Liver (tissue), 9 donors: ENCODE results near the gene LMCD1. TPM values are rescaled to one million over a fixed set of nuclear protein-coding genes. Genes with fewer than 3 reads are reported as not detected.

Source experiments
- DNase-seq: peaks from one replicate; pipeline ENCODE4 v3.0.0-alpha.2; 2017; ENCODE audit warnings: low spot score
- H3K27ac ChIP-seq, 2 donors: one replicate each; pipeline ENCODE4 v1.7.0; 2013; ENCODE audit warnings: inconsistent platforms in 2 of 2, low read length in 2 of 2, control low read depth in 1 of 2, low read depth in 1 of 2, mild to moderate bottlenecking in 1 of 2
- H3K27me3 ChIP-seq, 4 donors: one replicate each; pipeline versions ENCODE4 v1.6.1 to v1.7.0; 2013; ENCODE audit warnings: low read length in 3 of 4, inconsistent platforms in 1 of 4, mild to moderate bottlenecking in 1 of 4, moderate library complexity in 1 of 4; ENCODE audit not compliant: control insufficient read depth in 4 of 4, insufficient read depth in 4 of 4
- H3K36me3 ChIP-seq, 4 donors: one replicate each; pipeline versions ENCODE4 v1.6.1 to v1.7.0; 2013; ENCODE audit warnings: low read length in 3 of 4, mild to moderate bottlenecking in 3 of 4, low read depth in 1 of 4, moderate library complexity in 1 of 4; ENCODE audit not compliant: control insufficient read depth in 4 of 4, insufficient read depth in 3 of 4
- H3K4me1 ChIP-seq, 4 donors: one replicate each; pipeline versions ENCODE4 v1.6.1 to v1.7.0; 2013; ENCODE audit warnings: low read length in 3 of 4, mild to moderate bottlenecking in 3 of 4, moderate library complexity in 1 of 4; ENCODE audit not compliant: control insufficient read depth in 4 of 4, insufficient read depth in 4 of 4
- H3K4me3 ChIP-seq, 3 donors: one replicate each; pipeline versions ENCODE4 v1.6.1 to v1.7.0; 2013; ENCODE audit warnings: low read length in 3 of 3, control low read depth in 1 of 3, low read depth in 1 of 3, mild to moderate bottlenecking in 1 of 3
- H3K9ac ChIP-seq, 2 donors: one replicate each; pipeline ENCODE4 v1.7.0; 2013; ENCODE audit warnings: low read length in 2 of 2, mild to moderate bottlenecking in 2 of 2, moderate library complexity in 2 of 2, control low read depth in 1 of 2, low read depth in 1 of 2
- H3K9me3 ChIP-seq, 4 donors: one replicate each; pipeline versions ENCODE4 v1.6.1 to v1.7.0; 2013; ENCODE audit warnings: low read length in 3 of 4; ENCODE audit not compliant: control insufficient read depth in 4 of 4
- ATF3 ChIP-seq: IDR thresholded peaks from 2 replicates; pipeline ENCODE4 v1.6.1; 2016; ENCODE audit warnings: antibody characterized with exemption
- CTCF ChIP-seq: fragments of 150-350 bp; IDR thresholded peaks from 2 replicates; pipeline ENCODE4 v1.5.1; 2017; ENCODE audit warnings: improper control_type of control experiment, low read depth, low read length; ENCODE audit not compliant: missing input control
- EGR1 ChIP-seq, 2 donors: IDR thresholded peaks; 2 replicates each; pipeline ENCODE4 v1.6.1; 2016 to 2018; ENCODE audit warnings: antibody characterized with exemption in 2 of 2, low read depth in 2 of 2
- FOXA1 ChIP-seq: IDR thresholded peaks from 2 replicates; pipeline ENCODE4 v1.6.1; 2016; ENCODE audit warnings: antibody characterized with exemption
- FOXA2 ChIP-seq: IDR thresholded peaks from 2 replicates; pipeline ENCODE4 v1.6.1; 2016; ENCODE audit warnings: antibody characterized with exemption
- GABPA ChIP-seq, 2 donors: IDR thresholded peaks in 1 of 2; conservative IDR thresholded peaks in 1 of 2; 2 replicates each; pipeline ENCODE4 v1.6.1; 2016; ENCODE audit warnings: antibody characterized with exemption in 2 of 2, mild to moderate bottlenecking in 1 of 2, moderate library complexity in 1 of 2
- HNF4A ChIP-seq, 2 donors: conservative IDR thresholded peaks; 2 replicates each; pipeline ENCODE4 v1.6.1; 2016; ENCODE audit warnings: antibody characterized with exemption in 2 of 2, mild to moderate bottlenecking in 2 of 2
- HNF4G ChIP-seq: IDR thresholded peaks from 2 replicates; pipeline ENCODE4 v1.6.1; 2016; ENCODE audit warnings: antibody characterized with exemption
- JUND ChIP-seq, 2 donors: IDR thresholded peaks; 2 replicates each; pipeline ENCODE4 v1.6.1; 2016; ENCODE audit warnings: antibody characterized with exemption in 2 of 2
- MAX ChIP-seq: IDR thresholded peaks from 2 replicates; pipeline ENCODE4 v1.6.1; 2016; ENCODE audit warnings: antibody characterized with exemption
- NR2F2 ChIP-seq: IDR thresholded peaks from 2 replicates; pipeline ENCODE4 v1.6.1; 2016; ENCODE audit warnings: antibody characterized with exemption
- RAD21 ChIP-seq, 2 donors: IDR thresholded peaks; 2 replicates each; pipeline ENCODE4 v1.6.1; 2016; ENCODE audit warnings: antibody characterized with exemption in 2 of 2, mild to moderate bottlenecking in 2 of 2
- REST ChIP-seq: IDR thresholded peaks from 2 replicates; pipeline ENCODE4 v1.6.1; 2016; ENCODE audit warnings: antibody characterized with exemption, mild to moderate bottlenecking
- RXRA ChIP-seq, 2 donors: IDR thresholded peaks; 2 replicates each; pipeline ENCODE4 v1.6.1; 2017 to 2018; ENCODE audit warnings: antibody characterized with exemption in 2 of 2, mild to moderate bottlenecking in 1 of 2
- SP1 ChIP-seq: IDR thresholded peaks from 2 replicates; pipeline ENCODE4 v1.6.1; 2018; ENCODE audit warnings: antibody characterized with exemption, mild to moderate bottlenecking
- TAF1 ChIP-seq: conservative IDR thresholded peaks from 2 replicates; pipeline ENCODE4 v1.6.1; 2016; ENCODE audit warnings: antibody characterized with exemption, mild to moderate bottlenecking
- YY1 ChIP-seq: IDR thresholded peaks from 2 replicates; pipeline ENCODE4 v1.6.1; 2016; ENCODE audit warnings: antibody characterized with exemption, mild to moderate bottlenecking
- ZBTB33 ChIP-seq: IDR thresholded peaks from 2 replicates; pipeline ENCODE4 v1.6.1; 2016; ENCODE audit warnings: antibody characterized with exemption
- WGBS: extraction: QIAGEN DNeasy Blood & Tissue Kit; methylation state at CpG from one replicate; pipeline ENCODE4 v1.1.7; 2013; 5-methylcytosine and 5-hydroxymethylcytosine counted together
- polyA plus RNA-seq, 2 donors: library from polyadenylated mRNA; stranded (reverse) in 1 of 2; unstranded in 1 of 2; fragments of 200-250 nt in 1 of 2; fragments of >200 nt in 1 of 2; fragmentation: Nextera tagmentation in 1 of 2; extraction: Ambion mirVana in 1 of 2; gene quantifications; one replicate each; pipeline versions ENCODE4 v1.2.1 to v1.2.3, GENCODE V29; 2013 to 2015
- total RNA-seq, 2 donors: library from RNA; depleted of rRNA; stranded (reverse); fragments of >200 nt; gene quantifications; one replicate each; pipeline ENCODE4 v1.2.3, GENCODE V29; 2014
- donor health status: healthy.
- donor health status: healthy.
- donor health status: healthy.
- donor health status: healthy.
- donor health status: healthy.

LMCD1 gene
- total and polyA plus RNA-seq, 4 donors: 3.1 to 8.3 (median 6.0) TPM

GRCh38 chr3:8500319-8500988 lies 1.2 kb upstream of the LMCD1 start:
- Histone ChIP-seq H3K4me1 (peaks cover 3 to 32% (median 16%) of the 10 kb centered on the region in 4 donors), H3K9ac (peak overlapping the region in 1 of 2 donors; percentile 12), H3K27me3 (no peaks in the 10 kb centered on the region), H3K9me3 (no peaks in the 10 kb centered on the region), H3K27ac (peak overlapping the region; percentile 51 to 72), H3K36me3 (no peaks in the 10 kb centered on the region), H3K4me3 (peak overlapping the region in 1 of 3 donors; percentile 51)
- WGBS: 36% methylated on average over 11 of the region's 11 CpGs
- DNase-seq: no peak
- TF ChIP-seq YY1: no peak
- TF ChIP-seq SP1: no peak
- TF ChIP-seq REST: no peak
- no peak for TF ChIP-seq CTCF
- TF ChIP-seq GABPA (IDR thresholded peaks at IDR 0.05 in 1 of 2, conservative IDR thresholded peaks at IDR 0.05 in 1 of 2): no peak
- TF ChIP-seq NR2F2: no peak
- TF ChIP-seq EGR1 (IDR thresholded peaks at IDR 0.05; ENCODE audit: low read depth in 2 of 2): no peak
- no peak for TF ChIP-seq FOXA2
- no peak for TF ChIP-seq HNF4G
- TF ChIP-seq HNF4A (conservative IDR thresholded peaks at IDR 0.05): no peak
- no peak for TF ChIP-seq MAX
- TF ChIP-seq TAF1: no peak
- no peak for TF ChIP-seq ATF3
- no peak for TF ChIP-seq ZBTB33
- no peak for TF ChIP-seq RAD21 (IDR thresholded peaks at IDR 0.05)
- no peak for TF ChIP-seq RXRA (IDR thresholded peaks at IDR 0.05)
- TF ChIP-seq FOXA1: no peak
- no peak for TF ChIP-seq JUND (IDR thresholded peaks at IDR 0.05)
